ENCODE data around the gene TCF19.

- no peak for TF ChIP-seq CTCF (IDR thresholded peaks at IDR 0.05; ENCODE audit: extremely low read depth in 1 of 2, insufficient read depth in 1 of 2, low read depth in 1 of 2, low read length in 2 of 2)
- no peak for TF ChIP-seq POLR2A (IDR thresholded peaks at IDR 0.05; ENCODE audit: low read depth, low read length)
- TF ChIP-seq FOS (IDR thresholded peaks at IDR 0.05; ENCODE audit: borderline replicate concordance, insufficient read depth, low read length) = no peak
- no peak for TF ChIP-seq EZH2 (IDR thresholded peaks at IDR 0.05; ENCODE audit: borderline replicate concordance, low read depth, low read length, severe bottlenecking)
Observed at GRCh38 chr6:31113861-31114540, 44.4 kb upstream of the TCF19 start.

All from endothelial cell of umbilical vein (primary cell).